Panc1 (cell line): Measurements from ENCODE around the gene TAB3. TPM values are rescaled to one million over a fixed set of nuclear protein-coding genes. Genes with fewer than 3 reads are reported as not detected.

Experiments
- ATAC-seq: fragments of 200-7000 bp; cut with Tn5 transposase; 2 replicates; pipeline ENCODE4 v1.9.1; 2020; ENCODE audit warnings: mild to moderate bottlenecking, moderate library complexity
- BruUV-seq: library from RNA; stranded (reverse); fragments of 400-500 nt; replicated peaks from 2 replicates; lab custom pipeline; 2021; lab: Mats Ljungman, UMichigan
- CTCF ChIA-PET: fragments of 300-600 bp; sonication (Branson Sonifier 250); formaldehyde crosslinking; loops from one replicate; lab custom pipeline; 2022; ENCODE audit warnings: antibody characterized with exemption; lab: Charles Lee
- POLR2A ChIA-PET: fragments of 300-600 bp; sonication (Branson Sonifier 250); formaldehyde crosslinking; loops from one replicate; lab custom pipeline; 2022; ENCODE audit warnings: antibody characterized with exemption; lab: Charles Lee
- DNase-seq: peaks from one replicate; pipeline ENCODE4 v3.0.0-alpha.2; 2010; ENCODE audit warnings: low read depth, low spot score
- H3K27ac ChIP-seq: 2 replicates; pipeline ENCODE4 v1.5.1; 2011; ENCODE audit warnings: mild to moderate bottlenecking, low read length, inconsistent platforms
- H3K27me3 ChIP-seq: fragments of 200-500 bp; sonication (Bioruptor generic); 2 replicates; pipeline ENCODE4 v1.6.0; 2014; ENCODE audit warnings: low read length, inconsistent platforms; ENCODE audit not compliant: control insufficient read depth, insufficient read depth
- H3K36me3 ChIP-seq: fragments of 200-500 bp; sonication (Bioruptor generic); 2 replicates; pipeline ENCODE4 v1.5.1; 2014; ENCODE audit warnings: inconsistent platforms, mild to moderate bottlenecking, low read length, moderate library complexity; ENCODE audit not compliant: control insufficient read depth, insufficient read depth
- H3K4me1 ChIP-seq: 2 replicates; pipeline ENCODE4 v1.5.1; 2011; ENCODE audit warnings: inconsistent platforms, mild to moderate bottlenecking, low read length, moderate library complexity; ENCODE audit not compliant: control insufficient read depth, insufficient read depth
- H3K4me3 ChIP-seq, 2 experiments: 2 replicates each; pipeline ENCODE4 v1.5.1; 2011 to 2012; ENCODE audit warnings: low read depth in 2 of 2, low read length in 2 of 2, mild to moderate bottlenecking in 2 of 2, inconsistent platforms in 1 of 2, moderate library complexity in 1 of 2
- H3K9me3 ChIP-seq: fragments of 200-500 bp; sonication (Bioruptor generic); 2 replicates; pipeline ENCODE4 v1.5.1; 2014; ENCODE audit warnings: low read depth, mild to moderate bottlenecking, inconsistent platforms, low read length, moderate library complexity; ENCODE audit not compliant: control insufficient read depth, insufficient read depth
- POLR2AphosphoS5 ChIP-seq: IDR thresholded peaks from 2 replicates; pipeline ENCODE4 v1.6.1; 2012; ENCODE audit warnings: mild to moderate bottlenecking, low read depth, low read length, moderate library complexity
- SIN3A ChIP-seq: IDR thresholded peaks from 2 replicates; pipeline ENCODE4 v1.6.1; 2012; ENCODE audit warnings: low read depth, mild to moderate bottlenecking, low read length, moderate library complexity, borderline replicate concordance; ENCODE audit not compliant: insufficient read depth
- TCF7L2 ChIP-seq: IDR thresholded peaks from 2 replicates; pipeline ENCODE4 v1.6.1; 2011; ENCODE audit warnings: mild to moderate bottlenecking, low read depth, low read length, inconsistent platforms
- in situ Hi-C: cut with HindIII; loops from 2 replicates; pipeline ENCODE4 v1.10.0; 2016; ENCODE audit warnings: low sequenced_read_pairs, low pct_unique_long_range_greater_than_20kb
- intact Hi-C: fragments of 100-400 bp; cut with micrococcal nuclease; formaldehyde crosslinking; loops from one replicate; pipeline ENCODE4 v1.10.0; 2022; ENCODE audit not compliant: unreplicated experiment
- total RNA-seq: library from RNA; stranded (reverse); gene quantifications from one replicate; pipeline ENCODE4 v1.2.1, GENCODE V29; 2021; ENCODE audit not compliant: unreplicated experiment
- TF ChIP-seq, protein P1 (sequence below), 2 experiments: IDR thresholded peaks; 2 replicates each; pipeline ENCODE4 v1.6.1; 2011 to 2012; ENCODE audit warnings: low read depth in 2 of 2, control low read depth in 1 of 2, low read length in 1 of 2, mild to moderate bottlenecking in 1 of 2, moderate library complexity in 1 of 2; ENCODE audit not compliant: insufficient read depth in 1 of 2
- TF ChIP-seq, protein P2 (sequence below): fragments of 450-650 bp; IDR thresholded peaks from 2 replicates; pipeline ENCODE4 v1.5.1; 2017; ENCODE audit warnings: mild to moderate bottlenecking

Gene TAB3
- total RNA-seq, 1 experiment from 2014 or later: 7.7 TPM

GRCh38 chrX:30816079-30816478 lies 73.0 kb downstream of the TAB3 start:
- in situ Hi-C loops: no loop called here
- ATAC-seq (no peak), DNase-seq (no peak)
- Histone ChIP-seq H3K9me3 (no peaks in the 10 kb centered on the region), H3K4me3 (no peak overlapping the region), H3K4me1 (no peaks in the 10 kb centered on the region), H3K36me3 (no peaks in the 10 kb centered on the region), H3K27me3 (no peaks in the 10 kb centered on the region), H3K27ac (no peak overlapping the region)
- ChIA-PET POLR2A (no interaction called here), CTCF (no interaction called here)
- TF ChIP-seq SIN3A (no peak), POLR2AphosphoS5 (no peak), TCF7L2 (no peak)
- TF ChIP-seq, protein P1, sequence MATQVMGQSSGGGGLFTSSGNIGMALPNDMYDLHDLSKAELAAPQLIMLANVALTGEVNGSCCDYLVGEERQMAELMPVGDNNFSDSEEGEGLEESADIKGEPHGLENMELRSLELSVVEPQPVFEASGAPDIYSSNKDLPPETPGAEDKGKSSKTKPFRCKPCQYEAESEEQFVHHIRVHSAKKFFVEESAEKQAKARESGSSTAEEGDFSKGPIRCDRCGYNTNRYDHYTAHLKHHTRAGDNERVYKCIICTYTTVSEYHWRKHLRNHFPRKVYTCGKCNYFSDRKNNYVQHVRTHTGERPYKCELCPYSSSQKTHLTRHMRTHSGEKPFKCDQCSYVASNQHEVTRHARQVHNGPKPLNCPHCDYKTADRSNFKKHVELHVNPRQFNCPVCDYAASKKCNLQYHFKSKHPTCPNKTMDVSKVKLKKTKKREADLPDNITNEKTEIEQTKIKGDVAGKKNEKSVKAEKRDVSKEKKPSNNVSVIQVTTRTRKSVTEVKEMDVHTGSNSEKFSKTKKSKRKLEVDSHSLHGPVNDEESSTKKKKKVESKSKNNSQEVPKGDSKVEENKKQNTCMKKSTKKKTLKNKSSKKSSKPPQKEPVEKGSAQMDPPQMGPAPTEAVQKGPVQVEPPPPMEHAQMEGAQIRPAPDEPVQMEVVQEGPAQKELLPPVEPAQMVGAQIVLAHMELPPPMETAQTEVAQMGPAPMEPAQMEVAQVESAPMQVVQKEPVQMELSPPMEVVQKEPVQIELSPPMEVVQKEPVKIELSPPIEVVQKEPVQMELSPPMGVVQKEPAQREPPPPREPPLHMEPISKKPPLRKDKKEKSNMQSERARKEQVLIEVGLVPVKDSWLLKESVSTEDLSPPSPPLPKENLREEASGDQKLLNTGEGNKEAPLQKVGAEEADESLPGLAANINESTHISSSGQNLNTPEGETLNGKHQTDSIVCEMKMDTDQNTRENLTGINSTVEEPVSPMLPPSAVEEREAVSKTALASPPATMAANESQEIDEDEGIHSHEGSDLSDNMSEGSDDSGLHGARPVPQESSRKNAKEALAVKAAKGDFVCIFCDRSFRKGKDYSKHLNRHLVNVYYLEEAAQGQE (IDR thresholded peaks at IDR 0.05; ENCODE audit: insufficient read depth in 1 of 2, low read depth in 2 of 2, low read length in 1 of 2): no peak
- TF ChIP-seq, protein P2, sequence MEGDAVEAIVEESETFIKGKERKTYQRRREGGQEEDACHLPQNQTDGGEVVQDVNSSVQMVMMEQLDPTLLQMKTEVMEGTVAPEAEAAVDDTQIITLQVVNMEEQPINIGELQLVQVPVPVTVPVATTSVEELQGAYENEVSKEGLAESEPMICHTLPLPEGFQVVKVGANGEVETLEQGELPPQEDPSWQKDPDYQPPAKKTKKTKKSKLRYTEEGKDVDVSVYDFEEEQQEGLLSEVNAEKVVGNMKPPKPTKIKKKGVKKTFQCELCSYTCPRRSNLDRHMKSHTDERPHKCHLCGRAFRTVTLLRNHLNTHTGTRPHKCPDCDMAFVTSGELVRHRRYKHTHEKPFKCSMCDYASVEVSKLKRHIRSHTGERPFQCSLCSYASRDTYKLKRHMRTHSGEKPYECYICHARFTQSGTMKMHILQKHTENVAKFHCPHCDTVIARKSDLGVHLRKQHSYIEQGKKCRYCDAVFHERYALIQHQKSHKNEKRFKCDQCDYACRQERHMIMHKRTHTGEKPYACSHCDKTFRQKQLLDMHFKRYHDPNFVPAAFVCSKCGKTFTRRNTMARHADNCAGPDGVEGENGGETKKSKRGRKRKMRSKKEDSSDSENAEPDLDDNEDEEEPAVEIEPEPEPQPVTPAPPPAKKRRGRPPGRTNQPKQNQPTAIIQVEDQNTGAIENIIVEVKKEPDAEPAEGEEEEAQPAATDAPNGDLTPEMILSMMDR: no peak
- BruUV-seq: no TSS peak
- intact Hi-C loops: no loop called here

DNA sequence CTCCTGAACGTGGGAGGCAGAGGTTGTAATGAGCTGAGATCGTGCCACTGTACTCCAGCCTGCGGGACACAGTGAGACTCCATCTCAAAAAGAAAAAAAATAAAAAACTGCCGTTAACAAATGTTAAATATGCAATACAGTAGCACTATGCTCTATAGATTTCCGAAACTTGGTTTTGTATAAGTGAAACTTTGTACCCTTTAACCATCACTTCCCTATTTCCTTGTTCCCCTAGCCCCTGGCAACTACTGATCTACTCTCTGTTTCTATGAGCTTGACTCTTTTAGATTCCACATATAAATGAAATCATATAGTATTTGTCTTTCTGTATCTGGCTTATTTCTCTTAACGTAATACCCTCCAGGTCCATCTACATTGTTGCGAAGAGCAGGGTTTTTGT lies 74.1 kb downstream of the TAB3 start:
- in situ Hi-C loops: no loop called here

More for the DNA sequence above, 74.1 kb downstream of the TAB3 start:
- Histone ChIP-seq H3K9me3 (no peaks in the 10 kb centered on the region), H3K36me3 (no peaks in the 10 kb centered on the region), H3K4me3 (no peak overlapping the region), H3K4me1 (no peaks in the 10 kb centered on the region), H3K27ac (no peak overlapping the region), H3K27me3 (no peaks in the 10 kb centered on the region)
- no TSS peak for BruUV-seq
- POLR2A ChIA-PET: no interaction called here
- no peak for ATAC-seq
- intact Hi-C loops: no loop called here
- CTCF ChIA-PET: no interaction called here
- no peak for DNase-seq
- no peak for TF ChIP-seq TCF7L2
- no peak for TF ChIP-seq SIN3A
- TF ChIP-seq, protein P2: no peak
- TF ChIP-seq, protein P1 (IDR thresholded peaks at IDR 0.05; ENCODE audit: insufficient read depth in 1 of 2, low read depth in 2 of 2, low read length in 1 of 2): no peak
- TF ChIP-seq POLR2AphosphoS5: no peak
